ENCODE data around the gene OSBPL8. TPM values are rescaled to one million over a fixed set of nuclear protein-coding genes. Genes with fewer than 3 reads are reported as not detected.
A peak's percentile ranks its signal among the peaks of the same experiment; 100 is the strongest.

The OSBPL8 gene
- total and polyA plus RNA-seq, 10 of the 15 experiments (the other 5 are each of a cell fraction or from before 2014, with no cell fraction given) = 10.4 to 58.0 (median 32.0) TPM

GRCh38 chr12:76556368-76556767 is 3.2 kb downstream of the OSBPL8 start:
- H4K20me1 ChIP-seq (ENCODE audit: control insufficient read depth, insufficient read depth) = no peaks in the 10 kb centered on the region
- in situ Hi-C loops (cut with MboI) (loop anchor here (5.0 kb wide), 1 partner anchor 484 kb away; no protein-coding TSS in a partner anchor), intact Hi-C loops (cut with micrococcal nuclease; ENCODE audit: unreplicated experiment) (loop anchor here (5.0 to 10.0 kb wide), 6 partner anchors 84 to 1044 kb away; partner anchors contain the start of genes BBS10, KRR1, NAP1L1 and ZDHHC17)
- BruUV-seq (replicated peaks) = no TSS peak
- ChIA-PET CTCF (interaction anchor here (0.7 to 1.3 kb wide), 3 partner anchors 10 to 87 kb away, joined by 3 to 4 read pairs (median 3); no protein-coding TSS in a partner anchor), POLR2A (interaction anchor here (0.5 to 1.0 kb wide), 3 partner anchors 11 to 634 kb away, joined by 3 to 5 read pairs (median 3); no protein-coding TSS in a partner anchor), RAD21 (ENCODE audit: unreplicated experiment) (interaction anchor here (0.7 to 1.2 kb wide), 5 partner anchors 45 to 1028 kb away, joined by 3 read pairs; partner anchors contain the start of gene BBS10), SMC1A (ENCODE audit: uncharacterized antibody, unreplicated experiment) (interaction anchor here (0.5 to 2.2 kb wide), 5 partner anchors 9 to 87 kb away, joined by 3 to 7 read pairs (median 4); no protein-coding TSS in a partner anchor)
- ATAC-seq (no peak), FAIRE-seq (no peak), DNase-seq (ENCODE audit: low read depth, low spot score) (no peak)
- peaks cover 34% of the 10 kb centered on the region for H3K79me2 ChIP-seq (ENCODE audit: control insufficient read depth, insufficient read depth, low read length)
- H3K4me3 ChIP-seq = peak overlapping the region; percentile 56; the same call in 1 of the 2 replicates
- H3K9me3 ChIP-seq (replicated peaks; ENCODE audit: control insufficient read depth, insufficient read depth, low read length) = no peaks in the 10 kb centered on the region
- no peaks in the 10 kb centered on the region for H3K27me3 ChIP-seq (replicated peaks in 1 of 2; ENCODE audit: control insufficient read depth in 2 of 2, insufficient read depth in 2 of 2, low read length in 1 of 2)
- TF ChIP-seq BMI1 (IDR thresholded peaks at IDR 0.05; ENCODE audit: borderline replicate concordance) (no peak), MLLT1 (IDR thresholded peaks at IDR 0.05) (0 out of 2 replicates have a peak, but pooled peaks have one; percentile 13)
- WGBS (ENCODE audit: insufficient coverage, insufficient replicate concordance, low lambda C conversion rate, missing lambda C conversion rate) = 83% methylated on average over 4 of the region's 4 CpGs
- no peaks in the 10 kb centered on the region for H3K36me3 ChIP-seq (ENCODE audit: control insufficient read depth in 2 of 2, insufficient read depth in 2 of 2, low read length in 1 of 2)
- H3K4me2 ChIP-seq (ENCODE audit: control insufficient read depth, insufficient read depth) = peak overlapping the region; percentile 35
- H3K9ac ChIP-seq (ENCODE audit: control insufficient read depth, insufficient read depth, low read length) = no peak overlapping the region
- H3K27ac ChIP-seq (ENCODE audit: control insufficient read depth, insufficient read depth) = no peak overlapping the region
- H3K4me1 ChIP-seq (ENCODE audit: control insufficient read depth, insufficient read depth, low read length) = peaks cover 3% of the 10 kb centered on the region; the same call in 1 of the 2 replicates
- no peak overlapping the region for H2AFZ ChIP-seq (ENCODE audit: control insufficient read depth, low read depth, low read length)

GRCh38 chr12:76555797-76556196 is 3.8 kb downstream of the OSBPL8 start:
- in situ Hi-C loops (cut with MboI) (loop anchor here (5.0 kb wide), 1 partner anchor 483 kb away; no protein-coding TSS in a partner anchor), intact Hi-C loops (cut with micrococcal nuclease; ENCODE audit: unreplicated experiment) (loop anchor here (5.0 to 10.0 kb wide), 6 partner anchors 83 to 1043 kb away; partner anchors contain the start of genes BBS10, KRR1, NAP1L1 and ZDHHC17)
- ChIA-PET POLR2A (interaction anchor here (1.0 kb wide), 1 partner anchor 11 kb away, joined by 5 read pairs; no protein-coding TSS in a partner anchor), RAD21 (ENCODE audit: unreplicated experiment) (interaction anchor here (1.1 to 1.2 kb wide), 3 partner anchors 31 to 86 kb away, joined by 3 to 4 read pairs (median 3); no protein-coding TSS in a partner anchor), SMC1A (ENCODE audit: uncharacterized antibody, unreplicated experiment) (interaction anchor here (0.5 to 2.2 kb wide), 7 partner anchors 8 to 99 kb away, joined by 3 to 7 read pairs (median 3); no protein-coding TSS in a partner anchor), CTCF (interaction anchor here (0.7 to 1.7 kb wide), 5 partner anchors 9 to 139 kb away, joined by 3 to 13 read pairs (median 3); no protein-coding TSS in a partner anchor)
- FAIRE-seq (no peak), DNase-seq (ENCODE audit: low read depth, low spot score) (no peak), ATAC-seq (no peak)
- no TSS peak for BruUV-seq (replicated peaks)
- H3K79me2 ChIP-seq (ENCODE audit: control insufficient read depth, insufficient read depth, low read length) = peaks cover 37% of the 10 kb centered on the region
- no peak overlapping the region for H3K9ac ChIP-seq (ENCODE audit: control insufficient read depth, insufficient read depth, low read length)
- no peaks in the 10 kb centered on the region for H3K27me3 ChIP-seq (replicated peaks in 1 of 2; ENCODE audit: control insufficient read depth in 2 of 2, insufficient read depth in 2 of 2, low read length in 1 of 2)
- no peaks in the 10 kb centered on the region for H3K9me3 ChIP-seq (replicated peaks; ENCODE audit: control insufficient read depth, insufficient read depth, low read length)
- H4K20me1 ChIP-seq (ENCODE audit: control insufficient read depth, insufficient read depth) = no peaks in the 10 kb centered on the region
- H3K36me3 ChIP-seq (ENCODE audit: control insufficient read depth in 2 of 2, insufficient read depth in 2 of 2, low read length in 1 of 2) = no peaks in the 10 kb centered on the region
- peak overlapping the region; percentile 35 for H3K4me2 ChIP-seq (ENCODE audit: control insufficient read depth, insufficient read depth)
- H3K4me1 ChIP-seq (ENCODE audit: control insufficient read depth, insufficient read depth, low read length) = peaks cover 3% of the 10 kb centered on the region; the same call in 1 of the 2 replicates
- H3K27ac ChIP-seq (ENCODE audit: control insufficient read depth, insufficient read depth) = no peak overlapping the region
- no peak overlapping the region for H2AFZ ChIP-seq (ENCODE audit: control insufficient read depth, low read depth, low read length)
- TF ChIP-seq ZNF24 (IDR thresholded peaks at IDR 0.05) = no peak
- WGBS (ENCODE audit: insufficient coverage, insufficient replicate concordance, low lambda C conversion rate, missing lambda C conversion rate) = 95% methylated on average over 2 of the region's 2 CpGs
- peak overlapping the region; percentile 56; the same call in 1 of the 2 replicates for H3K4me3 ChIP-seq

Data from GM12878 (cell line).